ENCODE measurements around the gene RIN1. TPM values are rescaled to one million over a fixed set of nuclear protein-coding genes. Genes with fewer than 3 reads are reported as not detected.

The RIN1 gene
- total RNA-seq, 1 donor from 2014 or later, result 2.3 TPM

DNA sequence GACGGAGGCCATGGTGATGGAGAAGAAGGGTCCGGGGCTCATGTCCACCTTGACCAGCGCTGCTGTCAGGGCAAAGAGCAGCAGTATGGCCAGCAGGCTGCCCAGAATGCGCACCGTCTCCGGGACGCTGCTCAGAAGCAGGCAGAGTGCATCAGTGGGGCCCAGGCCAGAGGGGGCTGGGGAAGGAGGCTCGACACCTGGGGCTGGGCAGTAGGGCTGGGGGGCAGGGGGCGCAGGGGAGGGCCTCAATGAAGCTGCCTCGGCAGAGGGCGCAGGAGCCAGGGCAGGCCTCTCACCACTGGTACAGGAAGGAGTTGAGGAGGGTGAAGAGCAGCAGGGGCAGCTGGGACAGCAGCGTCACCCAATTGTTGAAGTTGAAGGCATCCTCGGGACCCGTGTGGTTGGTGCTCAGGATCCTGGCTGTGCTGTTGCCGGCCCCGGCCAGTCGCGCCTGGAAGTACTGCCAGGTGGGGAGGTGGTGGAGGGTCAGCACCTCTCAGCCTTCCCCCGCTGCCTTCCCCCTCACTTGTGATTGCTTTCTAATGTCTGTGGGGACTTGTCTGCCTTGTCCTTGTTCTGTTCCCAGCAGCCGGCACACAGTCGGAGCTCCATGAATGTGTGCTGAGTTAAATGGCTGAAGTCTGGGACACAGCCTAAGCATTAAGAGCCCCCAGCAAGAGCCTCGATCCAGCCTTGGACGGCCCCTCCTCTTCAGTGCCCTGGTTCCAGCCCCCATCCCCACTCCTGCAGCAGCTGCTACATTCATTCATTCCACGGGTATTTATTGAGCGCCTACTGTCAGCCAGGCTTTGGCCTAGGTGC is 33.0 kb upstream of the RIN1 start:
- peaks cover 9% of the 10 kb centered on the region for H3K36me3 Mint-ChIP-seq (ENCODE audit: insufficient read depth)

DNA sequence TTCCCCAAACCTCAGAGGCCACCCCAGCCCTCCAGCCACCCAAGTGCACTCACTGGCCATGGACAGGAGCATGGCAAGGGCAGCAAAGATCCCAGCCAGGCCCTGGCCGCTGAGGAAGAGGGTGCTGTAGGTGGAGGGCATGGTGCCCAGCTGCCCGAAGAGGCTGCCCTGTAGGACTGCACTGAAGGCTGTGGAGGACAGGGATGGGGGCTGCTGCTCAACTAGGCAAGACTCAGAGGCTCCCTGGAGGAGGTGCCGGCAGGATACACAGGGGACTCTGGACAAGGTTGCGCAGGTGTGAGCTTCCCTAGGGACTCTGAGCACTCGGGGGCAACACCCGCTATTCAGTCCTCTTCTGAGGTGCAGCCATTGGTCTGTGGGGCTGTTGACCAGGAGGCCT is 32.2 kb upstream of the RIN1 start:
- H3K27ac Mint-ChIP-seq, result peak overlapping the region; percentile 68
- TF ChIP-seq, protein P1, sequence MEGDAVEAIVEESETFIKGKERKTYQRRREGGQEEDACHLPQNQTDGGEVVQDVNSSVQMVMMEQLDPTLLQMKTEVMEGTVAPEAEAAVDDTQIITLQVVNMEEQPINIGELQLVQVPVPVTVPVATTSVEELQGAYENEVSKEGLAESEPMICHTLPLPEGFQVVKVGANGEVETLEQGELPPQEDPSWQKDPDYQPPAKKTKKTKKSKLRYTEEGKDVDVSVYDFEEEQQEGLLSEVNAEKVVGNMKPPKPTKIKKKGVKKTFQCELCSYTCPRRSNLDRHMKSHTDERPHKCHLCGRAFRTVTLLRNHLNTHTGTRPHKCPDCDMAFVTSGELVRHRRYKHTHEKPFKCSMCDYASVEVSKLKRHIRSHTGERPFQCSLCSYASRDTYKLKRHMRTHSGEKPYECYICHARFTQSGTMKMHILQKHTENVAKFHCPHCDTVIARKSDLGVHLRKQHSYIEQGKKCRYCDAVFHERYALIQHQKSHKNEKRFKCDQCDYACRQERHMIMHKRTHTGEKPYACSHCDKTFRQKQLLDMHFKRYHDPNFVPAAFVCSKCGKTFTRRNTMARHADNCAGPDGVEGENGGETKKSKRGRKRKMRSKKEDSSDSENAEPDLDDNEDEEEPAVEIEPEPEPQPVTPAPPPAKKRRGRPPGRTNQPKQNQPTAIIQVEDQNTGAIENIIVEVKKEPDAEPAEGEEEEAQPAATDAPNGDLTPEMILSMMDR (IDR thresholded peaks at IDR 0.05; ENCODE audit: unreplicated experiment), result no peak
- H3K27me3 Mint-ChIP-seq, result no peaks in the 10 kb centered on the region
- no peak for DNase-seq (ENCODE audit: low spot score, unreplicated experiment)
- no peaks in the 10 kb centered on the region for H3K9me3 Mint-ChIP-seq (ENCODE audit: low read depth)
- peaks cover 13% of the 10 kb centered on the region for H3K4me1 Mint-ChIP-seq (ENCODE audit: low read depth)
- peaks cover 9% of the 10 kb centered on the region for H3K36me3 Mint-ChIP-seq (ENCODE audit: insufficient read depth)
- H3K4me3 Mint-ChIP-seq (ENCODE audit: low read depth), result no peak overlapping the region

More for the DNA sequence above, 33.0 kb upstream of the RIN1 start:
- Mint-ChIP-seq H3K27ac (no peak overlapping the region), H3K4me3 (ENCODE audit: low read depth) (peak overlapping the region; percentile 90), H3K4me1 (ENCODE audit: low read depth) (peaks cover 13% of the 10 kb centered on the region), H3K27me3 (no peaks in the 10 kb centered on the region), H3K9me3 (ENCODE audit: low read depth) (no peaks in the 10 kb centered on the region)
- TF ChIP-seq, protein P1 (IDR thresholded peaks at IDR 0.05; ENCODE audit: unreplicated experiment), result no peak
- DNase-seq (ENCODE audit: low spot score, unreplicated experiment), result no peak

DNA sequence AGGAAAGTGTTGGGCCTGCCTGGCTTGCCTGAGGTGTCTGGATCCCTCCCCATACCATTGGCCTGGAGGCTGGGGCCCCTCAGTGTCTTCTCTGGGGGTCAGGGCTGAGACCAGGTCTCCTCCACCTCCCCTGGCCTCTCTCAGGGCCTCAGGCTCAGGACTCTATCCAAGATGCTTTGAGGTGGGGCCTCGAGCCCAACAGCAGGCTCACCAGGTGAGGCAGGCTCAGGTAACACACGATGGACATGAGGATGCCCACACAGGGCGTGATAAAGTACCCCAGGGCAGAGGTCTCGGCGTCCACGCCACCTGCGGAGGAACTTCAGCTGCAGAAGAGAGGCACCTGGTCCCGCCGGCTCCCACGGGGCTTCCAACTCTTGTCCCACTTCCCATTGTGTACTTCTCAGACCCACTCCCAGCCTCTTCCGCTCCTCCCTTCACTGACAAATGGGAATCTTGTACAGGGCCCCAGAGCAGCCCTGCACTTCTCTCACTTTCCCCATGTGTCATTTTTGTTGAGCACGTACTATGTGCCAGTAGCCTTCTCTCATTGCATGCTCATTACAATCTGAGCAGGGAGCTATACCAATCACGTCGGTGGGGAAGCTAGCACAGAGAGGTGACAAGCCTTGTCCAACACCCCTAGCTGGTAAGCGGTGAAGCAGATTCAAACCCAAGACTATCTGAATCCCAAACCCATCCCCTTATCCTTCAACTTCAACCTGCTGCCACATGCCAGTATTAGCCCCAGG is 31.5 kb upstream of the RIN1 start:
- no peak for DNase-seq (ENCODE audit: low spot score, unreplicated experiment)
- TF ChIP-seq, protein P1 (IDR thresholded peaks at IDR 0.05; ENCODE audit: unreplicated experiment), result no peak
- no peaks in the 10 kb centered on the region for H3K9me3 Mint-ChIP-seq (ENCODE audit: low read depth)
- no peak overlapping the region for H3K4me3 Mint-ChIP-seq (ENCODE audit: low read depth)
- peaks cover 9% of the 10 kb centered on the region for H3K36me3 Mint-ChIP-seq (ENCODE audit: insufficient read depth)
- H3K27ac Mint-ChIP-seq, result no peak overlapping the region
- H3K4me1 Mint-ChIP-seq (ENCODE audit: low read depth), result peaks cover 13% of the 10 kb centered on the region
- no peaks in the 10 kb centered on the region for H3K27me3 Mint-ChIP-seq

DNA sequence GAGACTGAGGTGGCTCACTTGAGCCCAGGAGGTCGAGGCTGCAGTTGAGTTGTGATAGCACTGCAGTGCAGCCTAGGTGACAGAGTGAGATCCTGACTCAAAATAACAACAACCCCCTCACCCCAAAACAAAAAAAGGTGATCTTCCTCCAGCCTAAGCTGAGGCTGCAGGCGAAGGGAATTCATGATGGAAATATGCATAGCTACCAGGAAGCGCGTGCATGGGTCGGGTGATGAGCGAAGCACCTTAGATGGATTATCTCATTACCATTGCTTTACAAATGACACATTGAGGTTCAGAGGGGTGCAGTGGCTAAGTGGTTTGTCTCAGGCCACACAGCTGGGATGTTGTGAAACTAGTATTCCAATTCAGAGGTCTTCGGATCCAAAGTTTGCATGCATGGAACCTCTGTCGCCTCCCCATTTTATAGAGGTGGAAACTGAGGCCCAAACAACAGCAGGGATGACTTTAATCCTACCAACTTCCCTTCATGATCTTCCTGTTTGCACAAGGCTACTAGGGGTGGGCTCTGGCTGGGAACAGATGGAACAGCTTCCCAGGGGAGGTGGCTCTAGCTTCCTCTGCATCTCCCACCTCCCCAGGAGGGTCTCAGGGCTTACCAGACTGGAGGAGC is 30.7 kb upstream of the RIN1 start:
- no peak overlapping the region for H3K4me3 Mint-ChIP-seq (ENCODE audit: low read depth)
- no peaks in the 10 kb centered on the region for H3K27me3 Mint-ChIP-seq
- H3K4me1 Mint-ChIP-seq (ENCODE audit: low read depth), result peaks cover 13% of the 10 kb centered on the region
- peaks cover 13% of the 10 kb centered on the region for H3K36me3 Mint-ChIP-seq (ENCODE audit: insufficient read depth)
- no peak overlapping the region for H3K27ac Mint-ChIP-seq
- TF ChIP-seq, protein P1 (IDR thresholded peaks at IDR 0.05; ENCODE audit: unreplicated experiment), result no peak
- no peak for DNase-seq (ENCODE audit: low spot score, unreplicated experiment)
- no peaks in the 10 kb centered on the region for H3K9me3 Mint-ChIP-seq (ENCODE audit: low read depth)
